Prostate gland (tissue), 2 donors: ENCODE data around the gene CFD.
"Not testable (repeated sequence)": the region's sequence is repeated elsewhere in the genome, so short reads cannot be mapped to it uniquely, and the experiment has no call there.

Experiments
- POLR2A ChIP-seq: fragments of 450-650 bp; IDR thresholded peaks from one replicate; pipeline ENCODE4 v1.6.1; 2016; ENCODE audit warnings: antibody characterized with exemption, mild to moderate bottlenecking
- POLR2AphosphoS5 ChIP-seq: sonication (generic); formaldehyde crosslinking; IDR thresholded peaks from one replicate; pipeline ENCODE4 v1.6.1; 2017; ENCODE audit warnings: antibody characterized with exemption
- TF ChIP-seq, protein P1 (sequence below), 4 experiments: fragments of 200-600 bp in 2 of 4; fragments of 450-650 bp in 2 of 4; sonication (generic) in 2 of 4; IDR thresholded peaks; 1 replicate in 3 of 4; 2 replicates in 1 of 4; pipeline ENCODE4 v1.5.1; 2016 to 2019; ENCODE audit warnings: antibody characterized with exemption in 4 of 4, mild to moderate bottlenecking in 2 of 4, moderate library complexity in 2 of 4

DNA sequence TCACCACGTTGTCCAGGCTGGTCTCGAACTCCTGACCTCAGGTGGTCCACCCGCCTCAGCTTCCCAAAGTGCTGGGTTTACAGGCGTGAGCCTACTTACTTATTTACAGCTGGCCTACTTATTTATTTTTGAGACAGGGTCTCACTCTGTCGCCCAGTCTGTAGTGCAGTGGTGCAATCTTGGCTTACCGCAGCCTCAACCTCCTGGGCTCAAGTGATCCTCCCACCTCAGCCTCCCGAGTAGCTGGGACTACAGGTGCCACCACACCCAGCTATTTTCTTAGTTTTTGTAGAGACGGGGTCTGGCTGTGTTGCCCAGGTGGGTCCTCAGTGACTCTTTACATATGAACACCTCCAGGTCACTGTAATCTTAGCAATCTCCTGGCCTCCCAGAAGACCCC, 10.3 kb upstream of the CFD start:
- TF ChIP-seq, protein P1, sequence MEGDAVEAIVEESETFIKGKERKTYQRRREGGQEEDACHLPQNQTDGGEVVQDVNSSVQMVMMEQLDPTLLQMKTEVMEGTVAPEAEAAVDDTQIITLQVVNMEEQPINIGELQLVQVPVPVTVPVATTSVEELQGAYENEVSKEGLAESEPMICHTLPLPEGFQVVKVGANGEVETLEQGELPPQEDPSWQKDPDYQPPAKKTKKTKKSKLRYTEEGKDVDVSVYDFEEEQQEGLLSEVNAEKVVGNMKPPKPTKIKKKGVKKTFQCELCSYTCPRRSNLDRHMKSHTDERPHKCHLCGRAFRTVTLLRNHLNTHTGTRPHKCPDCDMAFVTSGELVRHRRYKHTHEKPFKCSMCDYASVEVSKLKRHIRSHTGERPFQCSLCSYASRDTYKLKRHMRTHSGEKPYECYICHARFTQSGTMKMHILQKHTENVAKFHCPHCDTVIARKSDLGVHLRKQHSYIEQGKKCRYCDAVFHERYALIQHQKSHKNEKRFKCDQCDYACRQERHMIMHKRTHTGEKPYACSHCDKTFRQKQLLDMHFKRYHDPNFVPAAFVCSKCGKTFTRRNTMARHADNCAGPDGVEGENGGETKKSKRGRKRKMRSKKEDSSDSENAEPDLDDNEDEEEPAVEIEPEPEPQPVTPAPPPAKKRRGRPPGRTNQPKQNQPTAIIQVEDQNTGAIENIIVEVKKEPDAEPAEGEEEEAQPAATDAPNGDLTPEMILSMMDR (IDR thresholded peaks at IDR 0.05), result not testable (repeated sequence)
- TF ChIP-seq POLR2A, POLR2AphosphoS5: not testable (repeated sequence)
